CD1c-positive myeloid dendritic cell (primary cell): ENCODE measurements around the gene KCND3.
"Not testable (repeated sequence)": the region's sequence is repeated elsewhere in the genome, so short reads cannot be mapped to it uniquely, and the experiment has no call there.

ENCODE experiments used
- DNase-seq: peaks from one replicate; pipeline ENCODE4 v3.0.0-alpha.2; 2016; ENCODE audit errors: extremely low spot score

Gene KCND3

GRCh38 chr1:111814305-111814628 is 175.2 kb downstream of the KCND3 start:
- DNase-seq, result no peak

GRCh38 chr1:111813440-111814304 is 175.8 kb downstream of the KCND3 start:
- DNase-seq, result no peak

GRCh38 chr1:111812306-111812705 is 177.2 kb downstream of the KCND3 start:
- no peak for DNase-seq

GRCh38 chr1:111811891-111812290 is 177.6 kb downstream of the KCND3 start:
- no peak for DNase-seq

- DNase-seq, result no peak
Observed at GRCh38 chr1:111805251-111805650, 184.2 kb downstream of the KCND3 start.

- no peak for DNase-seq
Observed at GRCh38 chr1:111804776-111805175, 184.7 kb downstream of the KCND3 start.

GRCh38 chr1:111803951-111804350 is 185.5 kb downstream of the KCND3 start:
- no peak for DNase-seq

GRCh38 chr1:111802984-111803383 is 186.5 kb downstream of the KCND3 start:
- DNase-seq, result no peak

GRCh38 chr1:111802110-111802509 is 187.4 kb downstream of the KCND3 start:
- DNase-seq, result no peak

- DNase-seq, result no peak
Observed at GRCh38 chr1:111801071-111801850, 188.2 kb downstream of the KCND3 start.

- DNase-seq, result not testable (repeated sequence)
Observed at GRCh38 chr1:111799722-111800121, 189.7 kb downstream of the KCND3 start.

- no peak for DNase-seq
Observed at GRCh38 chr1:111798580-111798979, 190.9 kb downstream of the KCND3 start.

GRCh38 chr1:111795401-111795800 is 194.1 kb downstream of the KCND3 start:
- no peak for DNase-seq

GRCh38 chr1:111793923-111794322 is 195.5 kb downstream of the KCND3 start:
- DNase-seq, result no peak

GRCh38 chr1:111792249-111792648 is 197.2 kb downstream of the KCND3 start:
- DNase-seq, result no peak

GRCh38 chr1:111791776-111792175 is 197.7 kb downstream of the KCND3 start:
- DNase-seq, result no peak

- DNase-seq, result no peak
Observed at GRCh38 chr1:111789666-111790316, 199.7 kb downstream of the KCND3 start.

- no peak for DNase-seq
Observed at GRCh38 chr1:111789142-111789541, 200.3 kb downstream of the KCND3 start.

GRCh38 chr1:111786669-111787207 is 202.7 kb downstream of the KCND3 start:
- DNase-seq, result no peak

- no peak for DNase-seq
Observed at GRCh38 chr1:111784273-111784901, 205.1 kb downstream of the KCND3 start.

GRCh38 chr1:111779546-111779945 is 209.9 kb downstream of the KCND3 start:
- DNase-seq, result no peak

- no peak for DNase-seq
Observed at GRCh38 chr1:111778541-111779051, 210.9 kb downstream of the KCND3 start.
